GM18520 (cell line): ENCODE data around the gene LDLRAD2.
"Not testable (repeated sequence)": the region's sequence is repeated elsewhere in the genome, so short reads cannot be mapped to it uniquely, and the experiment has no call there.

ENCODE experiments used
- ATAC-seq: cut with Tn5 transposase; IDR thresholded peaks from one replicate; pipeline ENCODE4 v1.9.1; 2021; ENCODE audit not compliant: unreplicated experiment

LDLRAD2 gene, protein sequence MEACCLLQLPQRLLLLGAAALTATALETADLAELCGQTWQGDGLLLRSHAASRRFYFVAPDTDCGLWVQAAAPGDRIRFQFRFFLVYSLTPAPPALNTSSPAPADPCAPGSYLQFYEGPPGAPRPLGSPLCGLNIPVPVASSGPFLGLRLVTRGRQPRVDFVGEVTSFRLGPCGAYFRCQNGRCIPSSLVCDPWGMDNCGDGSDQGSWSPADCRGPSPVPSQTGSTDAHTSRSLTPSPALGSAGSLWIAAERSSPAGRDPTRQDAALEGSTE

DNA sequence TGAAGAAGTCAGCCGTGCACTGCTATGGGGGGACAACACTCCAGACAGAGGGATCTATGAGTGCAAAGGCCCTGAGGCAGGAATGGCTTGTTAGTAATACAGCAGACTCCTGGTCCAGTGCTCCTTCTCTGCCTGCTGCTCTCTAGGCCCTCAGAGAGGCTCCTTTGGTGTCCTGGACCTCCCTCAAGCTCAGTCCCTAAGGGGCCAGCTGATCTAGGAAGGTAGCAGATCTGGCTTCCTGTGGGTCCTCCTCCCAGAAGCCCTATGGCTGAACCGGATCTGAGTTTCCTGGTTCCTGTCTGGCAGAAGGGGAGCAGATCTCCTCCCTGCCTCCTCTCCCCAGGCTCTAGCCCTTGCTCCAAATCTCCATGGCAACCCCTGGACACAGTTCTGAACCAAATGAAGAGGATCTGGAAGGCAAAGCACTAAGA lies at the start of gene LDLRAD2:
LDLRAD2 (plus strand) TSS at position 391 of the 431 bp plus-strand sequence. CDS start 187 bp downstream, outside the sequence.
- ATAC-seq = no peak

DNA sequence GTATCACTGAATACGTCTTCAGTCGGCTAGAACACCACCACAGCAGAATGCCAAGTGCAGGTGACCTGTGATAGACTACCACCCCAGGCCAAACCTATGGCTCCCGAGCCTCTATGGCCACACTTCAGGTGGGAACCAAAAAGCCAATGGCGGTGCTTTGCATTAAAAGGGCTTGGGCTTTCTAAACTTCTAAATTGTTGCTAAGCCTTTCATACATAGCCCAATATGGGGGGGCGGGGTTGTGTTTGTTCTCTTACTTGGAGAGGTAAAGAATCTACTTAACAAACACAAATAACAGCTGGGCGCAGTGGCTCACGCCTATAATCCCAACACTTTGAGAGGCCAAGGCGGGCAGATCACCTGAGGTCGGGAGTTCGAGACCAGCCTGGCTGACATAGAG lies 48.8 kb upstream of the LDLRAD2 start:
- no peak for ATAC-seq

DNA sequence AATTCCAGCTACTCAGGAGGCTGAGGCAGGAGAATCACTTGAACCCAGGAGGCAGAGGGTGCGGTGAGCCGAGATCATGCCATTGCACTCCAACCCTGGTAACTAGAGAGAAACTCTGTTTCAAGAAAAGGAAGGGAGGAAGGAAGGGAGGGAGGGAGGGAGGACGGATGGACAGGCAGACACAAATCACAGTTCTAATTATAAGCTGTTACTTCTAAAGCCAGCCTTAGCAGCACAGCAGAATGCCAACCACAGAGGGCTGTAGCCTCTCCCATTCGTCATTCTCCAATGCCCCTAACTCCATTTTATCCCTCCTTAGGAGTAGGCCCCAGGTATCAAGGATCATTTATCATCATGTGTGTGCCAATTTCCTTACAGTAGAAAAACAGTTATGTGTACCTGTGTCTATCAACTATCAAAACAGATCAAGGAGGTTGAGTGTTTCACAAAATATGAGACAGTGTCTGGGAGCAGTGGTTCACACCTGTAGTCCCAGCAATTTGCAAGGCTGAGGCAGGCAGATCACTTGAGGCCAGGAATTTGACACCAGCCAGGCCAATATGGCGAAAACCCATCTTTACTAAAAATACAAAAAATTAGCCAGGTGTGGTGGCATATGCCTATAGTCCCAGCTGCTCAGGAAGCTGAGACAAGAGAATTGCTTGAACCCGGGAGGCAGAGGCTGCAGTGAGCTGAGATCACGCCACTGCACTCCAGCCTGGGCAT lies 48.2 kb upstream of the LDLRAD2 start:
- no peak for ATAC-seq

DNA sequence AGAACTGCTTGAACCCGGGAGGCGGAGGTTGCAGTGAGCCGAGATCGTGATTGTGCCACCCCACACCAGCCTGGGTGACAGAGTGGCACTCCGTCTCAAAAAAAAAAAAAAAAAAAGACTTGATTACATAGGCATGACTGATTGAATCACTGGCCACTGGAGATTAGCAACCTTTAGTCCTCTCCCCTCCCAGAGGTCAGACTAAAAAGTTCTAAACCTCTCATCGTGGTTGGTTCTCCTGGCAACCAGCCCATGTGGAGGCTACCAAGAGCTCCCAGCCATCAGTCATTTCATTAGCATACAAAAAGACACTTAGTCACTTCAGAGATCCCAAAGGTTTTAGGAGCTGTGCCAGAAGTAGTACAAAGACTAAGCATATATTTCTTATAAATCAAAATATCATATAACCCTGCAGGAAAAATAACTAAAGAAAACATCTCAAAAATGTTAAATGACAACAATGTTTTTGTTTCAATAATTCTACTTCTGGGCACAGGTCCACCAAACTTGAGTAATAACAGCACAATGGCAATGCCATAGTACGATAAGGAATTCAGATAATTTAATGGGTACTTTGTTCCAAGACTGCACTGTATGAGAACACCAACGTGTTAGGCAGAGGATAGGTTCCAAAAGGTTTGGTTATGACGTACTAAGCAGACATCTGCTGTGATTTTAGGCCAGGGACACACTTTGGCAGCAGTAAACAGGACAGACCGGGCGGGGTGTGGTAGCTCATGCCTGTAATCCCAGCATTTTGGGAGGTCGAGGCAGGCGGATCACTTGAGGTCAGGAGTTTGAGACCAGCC lies 47.2 kb upstream of the LDLRAD2 start:
- no peak for ATAC-seq

DNA sequence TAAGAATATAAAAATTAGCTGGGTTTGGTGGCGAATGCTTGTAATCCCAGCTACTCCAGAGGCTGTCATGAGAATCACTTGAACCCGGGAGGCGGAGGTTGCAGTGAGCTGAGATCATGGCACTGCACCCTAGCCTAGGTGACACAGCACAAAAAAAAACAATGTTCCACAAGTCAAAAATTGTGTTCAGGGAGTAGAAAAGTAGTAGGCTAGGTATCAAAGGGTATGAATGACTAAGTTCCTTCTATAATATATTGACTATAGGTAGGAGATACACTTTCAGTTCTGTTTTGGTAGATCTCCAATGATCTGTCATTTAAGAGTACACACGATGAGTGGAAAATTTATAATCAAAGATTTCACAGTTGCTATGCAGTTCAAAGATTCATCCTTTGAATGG lies 45.9 kb upstream of the LDLRAD2 start:
- no peak for ATAC-seq

DNA sequence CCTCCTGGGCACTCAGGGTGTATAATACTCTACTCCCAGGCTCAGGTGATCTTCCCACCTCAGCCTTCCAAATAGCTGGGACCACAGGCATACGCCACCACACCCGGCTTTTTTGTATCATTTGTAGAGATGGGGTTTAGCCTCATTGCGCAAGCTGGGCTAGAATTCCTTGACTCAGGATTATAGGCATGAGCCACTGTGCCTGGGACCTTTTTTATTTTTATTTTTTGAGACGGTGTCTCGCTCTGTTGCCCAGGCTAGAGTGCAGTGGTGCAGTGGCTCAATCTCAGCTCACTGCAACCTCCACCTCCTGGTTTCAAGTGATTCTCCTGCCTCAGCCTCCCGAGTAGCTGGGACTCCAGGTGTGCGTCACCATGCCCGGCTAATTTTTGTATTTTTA lies 45.0 kb upstream of the LDLRAD2 start:
- ATAC-seq = not testable (repeated sequence)

DNA sequence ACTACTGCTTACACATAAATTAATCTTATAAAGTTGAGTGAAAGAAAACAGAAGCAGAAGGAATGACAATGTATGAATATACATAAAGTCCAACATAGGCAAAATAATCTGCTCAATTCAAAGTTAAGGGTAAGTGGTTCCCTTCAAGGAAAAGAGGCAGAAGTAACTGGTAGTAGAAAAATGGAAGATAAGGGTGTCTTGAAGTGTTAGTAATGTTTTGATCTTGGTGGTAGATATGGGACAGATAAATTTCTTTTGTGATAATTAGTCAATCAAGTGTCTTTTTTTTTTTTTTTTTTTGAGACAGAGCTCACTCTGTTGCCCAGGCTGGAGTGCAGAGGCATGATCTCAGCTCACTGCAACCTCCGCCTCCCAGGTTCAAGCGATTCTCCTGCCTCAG lies 41.9 kb upstream of the LDLRAD2 start:
- no peak for ATAC-seq

DNA sequence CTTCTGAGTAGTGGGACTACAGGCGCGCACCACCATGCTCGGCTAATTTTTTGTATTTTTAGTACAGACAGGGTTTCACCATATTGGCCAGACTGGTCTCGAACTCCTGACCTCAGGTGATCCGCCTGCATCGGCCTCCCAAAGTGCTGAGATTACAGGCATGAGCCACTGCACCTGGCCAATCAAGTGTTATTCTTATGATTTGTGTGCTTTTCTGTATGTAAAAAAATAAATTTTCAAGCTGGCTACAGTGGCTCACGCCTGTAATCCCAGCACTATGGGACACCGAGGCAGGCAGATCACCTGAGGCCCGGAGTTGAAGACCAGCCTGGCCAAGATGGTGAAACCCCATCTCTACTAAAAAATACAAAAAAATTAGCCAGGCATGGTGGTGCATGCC lies 41.5 kb upstream of the LDLRAD2 start:
- not testable (repeated sequence) for ATAC-seq

DNA sequence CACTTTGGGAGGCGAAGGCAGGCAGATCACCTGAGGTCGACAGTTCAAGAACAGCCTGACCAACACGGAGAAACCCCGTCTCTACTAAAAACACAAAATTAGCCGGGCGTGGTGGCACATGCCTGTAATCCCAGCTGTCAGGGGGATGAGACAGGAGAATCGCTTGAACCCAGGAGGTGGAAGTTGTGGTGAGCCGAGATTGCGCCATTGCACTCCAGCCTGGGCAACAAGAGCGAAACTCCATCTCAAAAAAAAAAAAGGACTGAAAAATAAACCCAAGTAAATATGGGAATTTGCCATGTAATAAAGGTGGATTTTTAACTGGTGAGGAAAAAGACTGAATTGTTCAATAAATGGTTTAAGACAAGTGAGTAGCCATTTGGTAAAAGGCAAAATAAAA lies 40.4 kb upstream of the LDLRAD2 start:
- not testable (repeated sequence) for ATAC-seq

DNA sequence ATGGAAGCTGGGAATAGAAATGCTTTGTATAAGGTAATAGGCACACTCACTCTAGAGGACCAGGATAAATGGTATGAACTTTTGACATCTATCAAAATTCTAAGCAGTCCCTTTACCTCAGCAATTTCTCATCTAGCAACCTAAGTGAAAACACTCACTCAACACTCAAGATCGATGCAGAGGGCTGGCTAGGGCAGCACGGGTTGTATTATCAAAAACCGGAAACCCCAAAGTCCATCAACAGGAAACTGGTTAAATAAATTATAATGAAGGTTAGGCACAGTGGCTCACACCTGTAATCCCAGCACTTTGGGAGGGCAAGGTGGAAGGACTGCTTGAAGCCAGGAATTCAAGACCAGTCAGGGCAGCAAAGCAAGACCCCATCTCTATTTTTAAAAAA lies 38.5 kb upstream of the LDLRAD2 start:
- no peak for ATAC-seq

DNA sequence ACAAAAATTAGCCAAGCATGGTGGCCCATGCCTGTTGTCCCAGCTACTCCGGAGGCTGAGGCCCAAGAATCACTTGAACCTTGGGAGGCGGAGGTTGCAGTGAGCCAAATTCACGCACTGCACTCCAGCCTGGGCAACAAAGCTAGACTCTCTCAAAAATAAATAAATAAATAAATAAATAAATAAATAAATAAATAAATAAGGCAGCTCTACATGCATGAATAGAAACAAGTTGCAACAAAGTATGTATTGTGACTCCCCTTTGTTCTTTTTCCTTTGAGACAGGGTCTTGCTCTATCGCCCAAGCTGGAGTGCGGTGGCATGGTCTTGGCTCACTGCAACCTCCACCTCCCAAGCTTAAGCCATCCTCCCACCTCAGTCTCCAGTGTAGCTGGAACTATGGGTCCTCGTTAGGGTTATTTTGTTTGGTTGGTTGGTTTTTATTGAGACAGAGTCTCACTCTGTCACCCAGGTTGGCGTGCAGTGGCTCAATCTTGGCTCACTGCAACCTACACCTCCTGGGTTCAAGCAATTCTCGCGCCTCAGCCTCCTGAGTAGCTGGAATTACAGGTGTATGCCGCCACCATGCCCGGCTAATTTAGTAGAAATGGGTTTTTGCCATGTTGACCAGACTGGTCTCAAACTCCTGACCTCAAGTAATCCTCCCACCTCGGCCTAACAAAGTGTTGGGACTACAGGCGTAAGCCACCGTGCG lies 37.1 kb upstream of the LDLRAD2 start:
- no peak for ATAC-seq

DNA sequence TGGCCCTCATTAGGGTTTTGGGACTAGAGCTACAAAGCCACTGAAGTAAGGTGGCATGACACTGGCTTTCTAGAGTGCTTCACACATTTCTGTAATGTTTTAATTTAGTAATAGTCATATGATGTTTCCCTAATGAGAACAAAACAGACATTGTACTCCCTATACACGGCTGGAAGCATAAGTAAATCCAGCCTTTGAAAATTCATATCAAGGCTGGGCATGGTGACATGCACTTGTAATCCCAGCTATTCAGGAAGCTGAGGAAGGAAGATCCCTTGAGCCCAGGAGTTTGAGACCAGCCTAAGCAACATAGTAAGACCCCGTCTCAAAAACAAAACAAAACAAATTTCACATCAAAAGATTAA lies 36.5 kb upstream of the LDLRAD2 start:
- no peak for ATAC-seq

DNA sequence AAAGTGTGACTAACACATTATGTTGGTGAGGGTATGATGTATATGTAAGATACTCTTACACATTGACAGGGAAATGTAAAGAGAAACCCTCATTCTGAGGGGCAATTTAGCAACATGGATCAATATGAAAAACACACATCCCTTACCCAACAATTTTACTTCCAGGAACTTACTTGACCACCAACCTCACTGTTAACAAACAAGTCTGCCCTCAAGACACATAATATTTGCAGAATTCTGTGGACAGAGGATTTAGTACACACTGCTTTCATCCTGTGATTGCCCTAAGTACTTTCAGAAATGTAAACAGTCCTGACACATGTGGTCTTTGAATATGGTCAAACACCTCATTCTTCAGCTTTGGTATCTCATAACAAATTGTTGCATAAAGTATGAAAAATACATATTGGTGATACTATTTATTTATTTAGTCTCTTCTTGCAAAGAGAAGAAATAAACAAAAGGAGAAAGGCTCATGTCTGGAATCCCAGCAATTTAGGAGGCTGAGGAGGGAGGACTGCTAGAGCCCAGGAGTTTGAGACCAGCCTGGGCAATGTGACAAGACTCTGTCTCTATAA lies 36.0 kb upstream of the LDLRAD2 start:
- no peak for ATAC-seq

DNA sequence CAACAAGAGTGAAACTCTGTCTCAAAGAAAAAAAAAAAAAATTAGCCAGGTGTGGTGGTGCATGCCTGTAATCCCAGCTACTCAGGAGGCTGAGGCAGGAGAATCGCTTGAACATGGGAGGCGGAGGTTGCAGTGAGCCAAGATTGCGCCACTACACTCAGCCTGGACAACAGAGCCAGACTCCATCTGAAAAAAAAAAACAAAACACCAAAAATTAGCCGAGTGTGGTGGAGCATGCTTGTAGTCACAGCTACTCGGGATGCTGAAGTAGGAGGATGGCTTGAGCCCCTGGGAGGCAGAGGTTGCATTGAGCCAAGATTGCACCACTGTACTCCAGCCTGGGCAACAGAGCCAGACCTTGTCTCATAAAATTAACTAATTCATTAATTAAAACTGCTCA lies 35.1 kb upstream of the LDLRAD2 start:
- not testable (repeated sequence) for ATAC-seq

DNA sequence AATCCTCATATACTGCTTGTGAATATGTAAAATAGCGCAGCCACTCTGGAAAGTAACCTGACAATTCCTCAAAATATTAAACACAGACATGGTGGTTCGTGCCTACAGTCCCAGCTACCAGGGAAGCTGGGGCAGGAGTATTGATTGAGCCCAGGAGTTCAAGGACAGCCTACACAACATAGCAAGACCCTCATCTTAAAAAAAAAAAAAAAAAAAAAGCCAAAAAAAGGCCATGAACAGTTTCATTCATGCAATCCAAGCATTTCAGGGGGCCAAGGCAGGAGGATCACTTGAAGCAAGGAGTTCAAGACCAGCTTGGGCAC lies 33.7 kb upstream of the LDLRAD2 start:
- no peak for ATAC-seq

DNA sequence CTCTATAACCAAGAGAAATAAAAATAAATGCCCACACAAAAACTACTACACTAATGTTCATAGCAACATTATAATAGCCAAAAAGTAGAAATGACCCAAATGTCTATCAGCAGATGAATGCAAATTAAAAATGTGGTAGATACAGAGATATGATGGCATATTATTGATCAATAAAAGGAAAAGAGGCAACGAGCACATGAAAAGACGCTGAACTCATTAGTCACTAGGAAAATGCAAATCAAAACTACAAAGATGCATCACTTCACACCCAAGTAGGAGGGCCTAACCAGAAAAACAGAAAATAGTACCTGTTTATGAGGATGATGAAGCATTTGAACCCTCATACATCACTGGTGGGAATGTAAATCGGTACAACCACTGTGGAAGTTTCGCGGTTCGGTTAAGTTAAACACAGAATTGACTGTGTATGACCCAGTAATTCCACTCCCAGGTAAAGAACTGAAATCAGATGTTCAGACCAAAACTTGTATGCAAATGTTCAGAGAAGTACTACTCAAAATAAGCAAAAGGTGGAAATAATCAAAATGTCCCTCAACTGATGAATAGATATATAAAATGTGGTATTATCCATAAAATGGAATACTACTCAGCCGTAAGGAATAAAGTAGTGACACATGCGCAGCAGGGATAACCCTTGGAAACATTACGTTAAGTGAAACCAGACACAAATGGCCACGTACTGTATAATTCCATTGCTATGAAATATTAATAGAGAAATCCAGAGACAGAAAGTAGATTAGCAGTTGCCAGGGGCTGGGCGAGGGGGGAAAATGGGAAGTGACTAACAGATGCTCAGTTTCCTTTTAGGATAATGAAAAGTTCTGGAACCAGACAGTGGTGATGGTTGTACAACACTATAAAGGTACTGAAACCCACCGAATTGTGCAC lies 32.2 kb upstream of the LDLRAD2 start:
- peak; percentile 31 for ATAC-seq

DNA sequence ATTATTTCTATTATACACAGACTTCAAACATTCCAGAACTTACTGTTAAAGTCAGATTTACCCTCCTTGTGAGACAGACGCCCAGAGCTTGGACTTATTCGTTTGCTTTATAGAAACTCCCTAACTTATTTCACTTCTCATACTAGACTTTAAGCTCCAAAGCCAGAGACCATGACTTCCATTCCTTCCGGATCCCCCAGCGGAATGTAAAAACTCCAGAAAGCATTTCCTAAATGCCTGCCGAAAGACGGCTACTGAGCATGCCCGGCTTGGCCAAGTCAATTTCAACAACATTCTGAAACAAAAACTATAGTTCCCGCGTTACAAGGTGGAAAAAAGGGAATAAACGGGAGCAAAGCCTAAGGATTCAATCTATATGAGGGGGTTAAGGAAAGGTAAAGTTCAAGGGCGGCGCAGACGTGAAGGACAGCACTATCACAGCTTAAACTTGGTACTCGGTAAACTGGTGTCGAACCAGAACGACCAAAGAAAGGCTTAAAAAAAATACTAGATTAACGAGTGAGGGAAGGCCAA lies 30.2 kb upstream of the LDLRAD2 start:
- peak; percentile 14 for ATAC-seq

DNA sequence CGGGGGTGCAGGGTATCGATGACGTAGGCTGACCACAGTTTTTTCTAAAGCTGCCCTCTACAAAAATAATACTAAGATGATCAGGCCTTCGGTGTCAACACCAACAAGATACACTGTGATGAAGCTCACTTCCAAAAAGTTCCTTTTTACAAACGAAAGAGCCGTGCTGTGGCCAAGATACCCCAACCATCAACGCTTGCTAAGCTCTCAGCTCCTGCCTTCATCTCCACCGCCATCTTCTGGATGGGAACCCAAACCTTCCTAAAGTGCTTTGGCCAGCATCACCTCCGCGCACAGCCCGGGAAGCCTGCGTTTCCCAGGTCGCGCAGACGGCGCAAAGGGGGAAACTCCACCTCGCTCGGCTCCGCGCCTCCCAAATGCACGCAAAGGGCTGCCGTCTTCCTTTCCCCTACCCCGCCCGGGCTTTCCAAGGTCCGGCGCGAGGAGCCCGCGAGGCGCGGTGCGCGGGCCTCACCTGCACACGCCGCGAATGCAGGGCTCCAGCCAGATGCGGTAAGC lies 29.7 kb upstream of the LDLRAD2 start:
- peak; percentile 6 for ATAC-seq

DNA sequence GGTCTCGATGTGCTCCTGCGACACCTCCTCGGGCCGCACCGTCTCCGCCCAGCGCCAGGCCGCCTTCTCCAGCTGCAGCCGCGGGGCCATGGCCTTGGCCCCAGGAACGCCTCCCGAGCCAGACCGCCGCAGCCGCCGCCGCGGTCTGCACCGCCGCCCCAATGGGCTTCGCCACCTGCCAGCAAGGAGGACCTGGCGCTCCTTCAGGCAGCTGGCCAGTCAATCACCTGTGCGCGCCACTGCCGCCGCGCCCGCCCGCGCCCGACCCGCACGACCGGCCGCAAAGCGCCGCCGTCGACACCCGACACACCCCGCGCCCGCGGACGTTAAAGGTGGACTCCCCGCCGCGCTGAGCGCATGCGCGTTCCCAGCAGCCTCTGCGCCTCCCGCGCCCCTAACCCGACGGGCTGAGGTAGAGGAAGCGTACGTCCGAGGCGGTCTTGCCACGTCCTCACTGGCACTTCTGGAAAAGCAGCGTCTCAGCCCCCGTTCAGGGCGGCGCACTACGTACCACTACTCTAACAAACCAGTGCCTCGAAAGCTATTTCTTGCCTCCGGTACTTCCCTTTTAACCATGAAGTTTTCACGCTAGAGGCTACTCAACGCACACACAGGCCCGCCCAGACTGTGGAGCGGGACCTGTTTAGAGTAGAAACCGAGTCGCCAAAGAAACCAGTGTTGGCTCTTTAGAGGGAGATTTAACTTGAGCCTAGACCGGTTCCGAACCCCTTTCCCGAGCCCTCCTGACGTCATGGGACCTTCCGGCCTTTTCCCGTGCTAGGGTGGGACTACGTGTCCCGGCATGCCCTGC lies 29.0 kb upstream of the LDLRAD2 start, which contains the start of gene USP48:
USP48 (minus strand) TSS at position 282 of the 811 bp plus-strand sequence; CDS start at position 90, 192 bp downstream.
- ATAC-seq = peak; percentile 44
